ENCODE results near the gene XXYLT1.

Gene XXYLT1

GRCh38 chr3:195116407-195117185 lies 154.4 kb downstream of the XXYLT1 start:
- TF ChIP-seq, protein P1, sequence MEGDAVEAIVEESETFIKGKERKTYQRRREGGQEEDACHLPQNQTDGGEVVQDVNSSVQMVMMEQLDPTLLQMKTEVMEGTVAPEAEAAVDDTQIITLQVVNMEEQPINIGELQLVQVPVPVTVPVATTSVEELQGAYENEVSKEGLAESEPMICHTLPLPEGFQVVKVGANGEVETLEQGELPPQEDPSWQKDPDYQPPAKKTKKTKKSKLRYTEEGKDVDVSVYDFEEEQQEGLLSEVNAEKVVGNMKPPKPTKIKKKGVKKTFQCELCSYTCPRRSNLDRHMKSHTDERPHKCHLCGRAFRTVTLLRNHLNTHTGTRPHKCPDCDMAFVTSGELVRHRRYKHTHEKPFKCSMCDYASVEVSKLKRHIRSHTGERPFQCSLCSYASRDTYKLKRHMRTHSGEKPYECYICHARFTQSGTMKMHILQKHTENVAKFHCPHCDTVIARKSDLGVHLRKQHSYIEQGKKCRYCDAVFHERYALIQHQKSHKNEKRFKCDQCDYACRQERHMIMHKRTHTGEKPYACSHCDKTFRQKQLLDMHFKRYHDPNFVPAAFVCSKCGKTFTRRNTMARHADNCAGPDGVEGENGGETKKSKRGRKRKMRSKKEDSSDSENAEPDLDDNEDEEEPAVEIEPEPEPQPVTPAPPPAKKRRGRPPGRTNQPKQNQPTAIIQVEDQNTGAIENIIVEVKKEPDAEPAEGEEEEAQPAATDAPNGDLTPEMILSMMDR (IDR thresholded peaks at IDR 0.05; ENCODE audit: low read depth, low read length, missing control alignments), result no peak
- DNase-seq (ENCODE audit: extremely low read depth, low read depth), result no peak
- no peak overlapping the region for H3K4me3 ChIP-seq (replicated peaks; ENCODE audit: low read depth, low read length)

- no peak for DNase-seq (ENCODE audit: extremely low read depth, low read depth)
- no peak overlapping the region for H3K4me3 ChIP-seq (replicated peaks; ENCODE audit: low read depth, low read length)
- TF ChIP-seq, protein P1 (IDR thresholded peaks at IDR 0.05; ENCODE audit: low read depth, low read length, missing control alignments), result no peak
Observed at GRCh38 chr3:195115600-195116406, 155.2 kb downstream of the XXYLT1 start.

- TF ChIP-seq, protein P1 (IDR thresholded peaks at IDR 0.05; ENCODE audit: low read depth, low read length, missing control alignments), result no peak
- no peak for DNase-seq (ENCODE audit: extremely low read depth, low read depth)
- H3K4me3 ChIP-seq (replicated peaks; ENCODE audit: low read depth, low read length), result no peak overlapping the region
Observed at GRCh38 chr3:195114786-195115599, 156.0 kb downstream of the XXYLT1 start.

- H3K4me3 ChIP-seq (replicated peaks; ENCODE audit: low read depth, low read length), result no peak overlapping the region
- TF ChIP-seq, protein P1 (IDR thresholded peaks at IDR 0.05; ENCODE audit: low read depth, low read length, missing control alignments), result no peak
- no peak for DNase-seq (ENCODE audit: extremely low read depth, low read depth)
Observed at GRCh38 chr3:195113536-195114425, 157.2 kb downstream of the XXYLT1 start.

DNA sequence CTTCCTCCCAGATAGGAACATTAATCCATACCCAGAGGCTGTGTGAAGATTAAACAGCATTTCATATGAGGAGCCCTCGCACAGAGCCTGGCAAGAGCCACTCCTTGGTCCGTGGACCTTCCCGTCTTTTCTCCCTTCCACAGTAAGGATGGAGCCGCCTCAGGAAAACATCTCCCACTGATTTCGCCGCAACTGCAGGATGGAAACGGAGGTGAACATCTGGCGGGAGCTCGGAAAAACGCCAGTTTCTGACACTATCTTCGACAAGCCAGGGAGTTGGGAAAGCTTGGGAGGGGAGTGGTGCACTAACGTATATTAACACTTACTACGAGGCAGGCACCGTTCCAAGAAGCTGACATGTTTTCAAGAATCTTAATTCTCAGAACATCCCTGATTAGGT lies 157.9 kb downstream of the XXYLT1 start:
- TF ChIP-seq, protein P1 (IDR thresholded peaks at IDR 0.05; ENCODE audit: low read depth, low read length, missing control alignments), result no peak
- H3K4me3 ChIP-seq (replicated peaks; ENCODE audit: low read depth, low read length), result no peak overlapping the region
- no peak for DNase-seq (ENCODE audit: extremely low read depth, low read depth)

DNA sequence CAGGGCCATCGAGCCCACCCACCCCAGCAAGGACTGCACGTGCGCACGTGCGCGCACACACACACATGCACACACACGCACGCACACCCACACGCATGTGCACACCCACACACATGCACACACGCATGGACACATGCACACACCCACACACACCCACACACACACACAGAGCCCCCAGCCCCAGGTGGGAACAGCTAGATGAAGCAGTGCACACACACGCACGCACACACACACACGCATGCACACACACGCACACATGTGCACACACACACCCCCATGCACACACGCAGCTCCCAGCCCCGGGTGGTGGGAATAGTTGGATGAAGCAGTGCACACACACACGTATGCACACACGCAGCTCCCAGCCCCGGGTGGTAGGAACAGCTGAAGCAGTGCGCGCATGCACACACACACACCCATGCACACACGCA lies 158.6 kb downstream of the XXYLT1 start:
- TF ChIP-seq, protein P1 (IDR thresholded peaks at IDR 0.05; ENCODE audit: low read depth, low read length, missing control alignments), result no peak
- H3K4me3 ChIP-seq (replicated peaks; ENCODE audit: low read depth, low read length), result no peak overlapping the region
- DNase-seq (ENCODE audit: extremely low read depth, low read depth), result no peak

Measured in HFF-Myc (cell line).